RCC 7860 (cell line): Measurements from ENCODE around the gene DNAJC2.
"Not testable (repeated sequence)": the region's sequence is repeated elsewhere in the genome, so short reads cannot be mapped to it uniquely, and the experiment has no call there.

ENCODE experiments used
- DNase-seq: peaks from one replicate; pipeline ENCODE4 v3.0.0-alpha.2; 2015; ENCODE audit warnings: low spot score
- FAIRE-seq: peaks from 2 replicates; lab custom pipeline; 2012; peaks lifted over from hg19 to GRCh38; lab: Jason Lieb, UNC

Gene DNAJC2

GRCh38 chr7:103343332-103343731, 1.2 kb downstream of the DNAJC2 start:
- FAIRE-seq (no peak), DNase-seq (no peak)

DNA sequence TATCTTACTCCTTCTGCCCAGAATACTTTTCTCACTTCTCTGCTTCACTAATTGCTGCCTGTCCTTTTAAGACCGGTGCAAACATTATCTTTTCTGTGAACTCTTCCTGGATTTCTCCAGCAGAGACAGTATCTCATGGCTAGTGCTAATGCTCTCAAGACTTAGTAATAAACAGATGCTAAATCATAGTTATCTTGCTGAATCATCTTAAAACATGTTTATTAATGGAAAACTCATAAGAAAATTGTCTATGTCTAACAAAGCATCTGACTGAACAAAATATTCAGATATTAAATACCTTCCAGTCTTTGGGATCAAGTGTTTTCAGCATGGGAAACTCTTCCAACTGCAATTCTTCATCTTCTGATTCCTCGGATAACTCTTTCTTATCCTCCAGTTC, 3.1 kb downstream of the DNAJC2 start:
- no peak for FAIRE-seq
- no peak for DNase-seq

- FAIRE-seq (no peak), DNase-seq (no peak)
Measured at GRCh38 chr7:103338864-103339263, 5.7 kb downstream of the DNAJC2 start.

GRCh38 chr7:103336761-103337160, 7.8 kb downstream of the DNAJC2 start:
- DNase-seq (no peak), FAIRE-seq (no peak)

- FAIRE-seq = peak; percentile 55
- DNase-seq = no peak
Measured at GRCh38 chr7:103325744-103326143, 18.8 kb downstream of the DNAJC2 start.

DNA sequence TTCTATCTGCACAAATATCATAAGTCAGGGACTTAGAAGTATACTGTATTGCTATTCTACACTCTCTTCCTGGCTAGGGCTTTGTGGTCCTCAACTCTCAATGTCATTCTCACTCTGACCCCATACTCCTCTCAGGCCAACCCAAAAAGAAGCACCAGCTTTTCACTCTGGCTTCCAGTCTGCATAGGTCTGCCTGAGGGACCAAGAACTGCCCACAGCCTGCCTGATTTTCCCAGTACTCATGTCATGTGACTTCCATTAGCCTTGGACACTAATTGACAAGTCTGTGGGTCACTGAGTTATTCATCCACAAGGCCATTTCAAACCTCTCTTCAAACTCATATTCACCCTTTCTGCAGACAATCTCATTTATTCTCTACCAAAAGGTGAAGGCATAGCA, 27.6 kb downstream of the DNAJC2 start:
- no peak for DNase-seq
- FAIRE-seq = no peak

DNA sequence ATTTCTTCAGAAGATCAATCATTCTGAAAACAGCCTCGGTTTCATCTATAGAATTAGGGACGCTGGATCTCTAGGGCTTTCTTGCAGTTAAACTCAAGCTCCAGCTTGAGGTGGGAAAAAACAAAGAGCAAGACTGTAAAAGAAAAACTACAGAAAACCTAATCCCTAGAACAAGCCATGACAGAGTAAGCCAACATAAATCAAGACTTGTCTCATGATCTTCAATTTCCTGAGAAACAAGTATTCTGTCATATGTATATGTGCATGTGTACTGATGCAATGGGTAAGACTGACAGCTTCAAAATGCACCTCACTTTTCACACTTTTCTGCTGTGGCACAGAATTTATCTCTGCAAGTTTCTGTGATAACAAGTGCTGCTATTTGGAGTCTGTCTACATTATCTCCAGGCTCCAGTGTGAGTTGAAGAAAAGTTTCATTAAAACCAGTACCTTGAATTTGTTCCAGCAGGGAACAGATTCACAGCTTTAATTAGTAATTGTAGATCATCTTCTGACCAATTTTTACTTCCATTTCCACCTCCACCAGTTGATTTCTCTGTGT, 28.1 kb downstream of the DNAJC2 start:
- FAIRE-seq = no peak
- no peak for DNase-seq

DNA sequence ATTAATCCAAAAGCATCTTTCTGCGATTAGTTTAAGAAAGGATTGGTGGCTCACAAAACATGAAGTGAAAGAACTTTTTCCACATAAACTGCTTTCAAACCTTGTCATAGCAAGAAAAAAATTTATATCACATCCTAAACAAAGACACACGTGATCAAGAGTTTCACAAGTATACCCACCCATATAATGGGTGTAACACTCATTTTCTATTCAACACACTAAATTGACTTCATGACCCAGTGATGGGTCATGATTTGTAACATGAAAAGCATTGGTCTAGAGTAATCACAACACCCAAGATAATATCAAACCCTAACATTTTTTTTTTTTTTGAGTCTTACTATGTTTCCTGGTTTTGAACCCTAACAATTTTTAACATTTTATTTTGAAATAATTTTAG, 29.7 kb downstream of the DNAJC2 start:
- FAIRE-seq (no peak), DNase-seq (no peak)

GRCh38 chr7:103307503-103308231, 36.9 kb downstream of the DNAJC2 start:
- no peak for FAIRE-seq
- no peak for DNase-seq

DNA sequence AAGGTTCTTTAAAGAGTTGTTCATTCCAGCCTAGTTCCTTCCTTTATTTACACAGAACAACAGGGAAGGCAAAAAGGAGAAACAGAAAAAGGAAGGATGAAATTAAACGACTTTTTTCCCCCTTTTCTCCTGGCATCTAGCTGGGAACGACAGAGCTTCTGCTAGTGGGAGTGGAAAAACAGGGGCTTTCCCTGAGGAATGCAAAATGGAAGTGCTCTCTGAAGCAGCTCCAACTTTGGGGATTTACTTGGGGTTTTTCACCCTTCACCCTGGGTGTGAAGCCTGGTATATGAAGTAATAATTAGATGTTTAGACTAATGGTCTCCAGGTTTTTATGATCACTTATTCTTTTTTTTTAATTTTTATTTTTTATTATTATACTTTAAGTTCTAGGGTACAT, 43.1 kb downstream of the DNAJC2 start:
- FAIRE-seq = no peak
- DNase-seq = no peak

GRCh38 chr7:103299660-103300059, 44.9 kb downstream of the DNAJC2 start:
- FAIRE-seq = no peak

DNA sequence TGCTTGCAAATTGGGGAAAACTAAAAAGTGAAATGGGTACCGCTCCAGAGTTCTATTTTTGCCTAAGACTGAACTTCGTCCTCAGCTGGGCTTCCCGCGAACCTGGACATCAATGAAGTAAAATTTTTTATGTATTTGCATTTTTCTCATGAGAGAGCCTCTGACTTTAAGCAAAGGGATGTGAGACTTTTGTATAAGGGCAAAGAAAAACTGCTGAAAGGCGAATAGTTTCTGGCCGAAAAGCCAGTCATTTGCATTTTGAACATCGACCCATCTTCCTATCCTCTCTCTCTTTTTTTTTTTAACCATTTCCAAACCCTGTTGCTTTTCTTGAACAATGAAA, 46.8 kb downstream of the DNAJC2 start:
- FAIRE-seq = no peak
- no peak for DNase-seq

More at GRCh38 chr7:103299660-103300059, 44.9 kb downstream of the DNAJC2 start:
- no peak for DNase-seq

DNA sequence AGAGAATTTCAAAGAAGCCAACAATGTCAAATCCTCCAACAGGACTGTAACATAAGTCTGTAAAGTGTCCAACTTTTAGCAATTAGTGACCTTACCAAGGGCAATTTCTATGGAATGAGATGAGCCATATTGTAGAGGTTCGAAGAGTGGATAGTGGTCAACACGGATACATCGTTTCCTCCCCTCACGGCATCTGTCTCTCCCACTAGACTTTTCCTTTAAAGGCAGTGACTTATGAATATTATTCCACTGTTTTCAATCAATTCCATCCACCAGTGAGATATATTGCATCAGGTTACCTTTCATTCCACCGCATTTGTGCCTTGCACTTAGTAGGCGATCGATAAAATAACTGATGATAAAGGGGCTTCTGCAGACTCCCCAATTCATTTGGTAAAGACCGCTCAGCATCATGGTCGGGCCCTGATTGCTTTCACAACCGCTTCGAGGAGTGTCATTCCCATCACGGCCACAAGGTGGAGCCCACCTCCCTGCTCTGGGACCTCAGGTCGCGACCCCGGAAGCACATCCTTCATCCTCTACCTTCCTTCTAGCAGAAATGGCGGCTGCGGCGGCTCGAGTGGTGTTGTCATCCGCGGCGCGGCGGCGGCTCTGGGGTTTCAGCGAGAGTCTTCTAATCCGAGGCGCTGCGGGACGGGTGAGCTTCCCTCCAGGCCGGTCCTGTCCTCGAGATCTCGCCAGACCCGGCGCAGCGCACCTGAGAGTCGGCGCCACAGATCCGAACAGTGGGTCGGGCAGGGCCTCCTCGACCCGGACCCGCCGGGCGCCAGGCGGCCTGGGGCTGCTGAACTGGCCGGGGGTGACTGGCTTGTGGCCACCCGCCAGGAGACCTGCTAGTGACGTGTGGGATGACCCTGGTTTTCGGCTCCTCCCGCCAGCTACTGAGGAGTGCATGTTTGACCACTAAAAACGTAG, 47.4 kb downstream of the DNAJC2 start, which contains the start of gene PMPCB:
Gene PMPCB (plus strand): TSS at position 535 of the 936 bp plus-strand sequence. CDS start 25 bp downstream, at position 560.
- DNase-seq (peak; percentile 85), FAIRE-seq (peak; percentile 77)

DNA sequence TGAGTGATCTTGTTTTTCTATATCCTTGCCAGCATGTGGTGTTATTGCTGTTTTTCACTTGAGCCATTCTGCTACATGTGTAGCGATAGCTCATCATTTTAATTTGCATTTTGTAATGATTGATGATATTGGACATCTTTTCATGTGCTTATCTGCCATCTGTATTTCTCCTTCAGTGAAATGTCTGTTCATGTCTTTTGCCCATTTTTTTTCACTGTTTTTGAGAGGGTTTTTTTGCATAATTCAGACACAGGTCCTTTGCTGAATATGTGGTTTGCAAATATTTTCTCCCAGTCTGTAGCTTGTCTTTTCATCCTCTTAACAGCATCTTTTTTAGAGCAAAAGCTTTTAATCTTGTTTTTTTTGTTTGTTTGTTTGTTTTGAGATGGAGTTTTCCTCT, 51.0 kb downstream of the DNAJC2 start:
- DNase-seq = no peak
- FAIRE-seq = no peak

- FAIRE-seq (no peak), DNase-seq (no peak)
Measured at GRCh38 chr7:103292122-103292521, 52.4 kb downstream of the DNAJC2 start.

- peak; percentile 95 for FAIRE-seq
- not testable (repeated sequence) for DNase-seq
Measured at GRCh38 chr7:103282802-103283427, 61.7 kb downstream of the DNAJC2 start.

GRCh38 chr7:103280803-103281155, 63.8 kb downstream of the DNAJC2 start:
- FAIRE-seq = not testable (repeated sequence)

GRCh38 chr7:103279963-103280802, 64.4 kb downstream of the DNAJC2 start:
- peak; percentile 59 for DNase-seq
- not testable (repeated sequence) for FAIRE-seq

More at GRCh38 chr7:103280803-103281155, 63.8 kb downstream of the DNAJC2 start:
- not testable (repeated sequence) for DNase-seq

DNA sequence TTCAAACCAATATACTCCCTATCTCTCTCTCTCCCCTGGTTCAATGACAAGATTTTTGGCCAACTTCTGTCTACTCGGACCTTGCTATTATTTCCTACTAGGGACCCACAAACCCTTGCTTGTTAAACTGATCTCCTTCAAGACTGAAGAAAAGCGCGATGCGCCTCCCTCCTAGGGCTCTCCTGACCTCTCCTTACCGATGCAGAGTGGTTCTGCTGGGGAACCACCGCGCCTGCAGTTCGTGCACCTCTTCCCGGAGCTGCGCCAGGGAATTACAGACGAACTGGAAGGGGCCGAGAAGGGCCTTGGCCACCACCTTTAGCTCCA, 65.0 kb downstream of the DNAJC2 start:
- not testable (repeated sequence) for DNase-seq, FAIRE-seq

GRCh38 chr7:103278195-103278594, 66.4 kb downstream of the DNAJC2 start:
- not testable (repeated sequence) for FAIRE-seq, DNase-seq
